Testis (tissue), 3 donors: Measurements from ENCODE around the gene TSTD1. TPM values are rescaled to one million over a fixed set of nuclear protein-coding genes. Genes with fewer than 3 reads are reported as not detected.
A peak's percentile ranks its signal among the peaks of the same experiment; 100 is the strongest.

ENCODE experiments used
- DNase-seq: peaks from one replicate; pipeline ENCODE4 v3.0.0-alpha.2; 2019
- H3K27ac ChIP-seq, 2 donors: fragments of 200-600 bp; sonication (generic); one replicate each; pipeline ENCODE4 v1.5.1; 2019
- H3K27me3 ChIP-seq: fragments of 200-600 bp; sonication (generic); one replicate; pipeline ENCODE4 v1.5.1; 2019
- H3K36me3 ChIP-seq: fragments of 200-600 bp; sonication (generic); one replicate; pipeline ENCODE4 v1.5.1; 2017; ENCODE audit warnings: low read depth; ENCODE audit errors: missing control alignments
- H3K4me1 ChIP-seq: fragments of 200-600 bp; sonication (generic); one replicate; pipeline ENCODE4 v1.5.1; 2019
- H3K4me3 ChIP-seq, 2 donors: fragments of 200-600 bp; sonication (generic); one replicate each; pipeline ENCODE4 v1.5.1; 2017 to 2019
- H3K9me3 ChIP-seq: fragments of 200-600 bp; sonication (generic); one replicate; pipeline ENCODE4 v1.5.1; 2017
- CTCF ChIP-seq, 3 experiments: fragments of 450-650 bp in 2 of 3; fragments of 200-600 bp in 1 of 3; sonication (generic) in 1 of 3; IDR thresholded peaks; one replicate each; pipeline ENCODE4 v1.5.1; 2016 to 2019; ENCODE audit warnings: antibody characterized with exemption in 3 of 3, mild to moderate bottlenecking in 2 of 3, moderate library complexity in 1 of 3
- POLR2A ChIP-seq: fragments of 450-650 bp; IDR thresholded peaks from one replicate; pipeline ENCODE4 v1.6.1; 2017; ENCODE audit warnings: antibody characterized with exemption, mild to moderate bottlenecking, moderate library complexity
- WGBS, 2 donors: methylation state at CpG; one replicate each; pipeline ENCODE4 v1.1.5; 2018; 5-methylcytosine and 5-hydroxymethylcytosine counted together
- intact Hi-C: fragments of 100-400 bp; cut with DNase I; formaldehyde crosslinking; loops from one replicate; pipeline ENCODE4 v1.15.1; 2023; ENCODE audit warnings: low total_unique reads
- polyA plus RNA-seq: library from polyadenylated mRNA; stranded (reverse); fragments of 350-450 nt; fragmentation: Illumina TruSeq; extraction: RNeasy Lipid Tissue Mini Kit (QIAGEN cat#74804); gene quantifications from one replicate; pipeline ENCODE4 v1.2.3, GENCODE V29; 2014; ENCODE audit warnings: low read depth, low replicate concordance; ENCODE audit not compliant: insufficient read depth
- total RNA-seq, 2 donors: library from RNA; depleted of rRNA; stranded (reverse); fragments of >200 nt; gene quantifications; one replicate each; pipeline ENCODE4 v1.2.3, GENCODE V29; 2016

The TSTD1 gene
- total and polyA plus RNA-seq, 3 donors from 2014 or later = 52.2 to 103 (median 100) TPM

- H3K27me3 ChIP-seq = no peaks in the 10 kb centered on the region
- no peak for DNase-seq
- no peak for TF ChIP-seq CTCF (IDR thresholded peaks at IDR 0.05)
- H3K27ac ChIP-seq = peak overlapping the region; percentile 91 to 92
- H3K4me1 ChIP-seq = peaks cover 8% of the 10 kb centered on the region
- no peaks in the 10 kb centered on the region for H3K36me3 ChIP-seq
- H3K9me3 ChIP-seq = no peaks in the 10 kb centered on the region
- peak overlapping the region; percentile 77 to 98 for H3K4me3 ChIP-seq
- intact Hi-C loops = no loop called here
Measured at GRCh38 chr1:161044535-161044907, 5.8 kb upstream of the TSTD1 start.

DNA sequence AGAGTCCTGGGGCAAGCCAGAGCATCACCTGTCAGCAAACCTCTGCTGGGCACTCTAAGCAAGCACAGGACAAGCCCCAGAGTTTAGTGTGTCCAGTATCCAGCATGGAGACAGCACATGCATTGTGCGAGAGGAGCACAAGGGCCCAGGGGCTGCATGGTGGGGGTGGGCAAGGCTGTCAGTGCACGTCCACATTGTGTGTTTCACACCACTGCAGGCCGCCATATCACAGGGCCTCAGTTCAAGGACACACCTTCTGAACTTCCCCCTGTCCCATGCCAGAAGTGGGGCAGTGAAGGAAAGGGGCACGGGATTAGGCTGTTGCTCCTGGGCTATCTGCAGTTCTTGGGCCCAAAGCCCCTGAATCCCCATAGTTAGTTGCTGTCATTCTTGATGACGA lies 782 bp upstream of the TSTD1 start:
- WGBS, 2 donors = 73 to 75% methylated on average over 5 of the region's 5 CpGs
- no peak for DNase-seq
- Histone ChIP-seq H3K4me1 (peaks cover 19% of the 10 kb centered on the region), H3K27ac (no peak overlapping the region), H3K36me3 (no peaks in the 10 kb centered on the region), H3K27me3 (no peaks in the 10 kb centered on the region), H3K9me3 (no peaks in the 10 kb centered on the region), H3K4me3 (no peak overlapping the region)
- intact Hi-C loops = no loop called here
- no peak for TF ChIP-seq POLR2A
- no peak for TF ChIP-seq CTCF (IDR thresholded peaks at IDR 0.05)

DNA sequence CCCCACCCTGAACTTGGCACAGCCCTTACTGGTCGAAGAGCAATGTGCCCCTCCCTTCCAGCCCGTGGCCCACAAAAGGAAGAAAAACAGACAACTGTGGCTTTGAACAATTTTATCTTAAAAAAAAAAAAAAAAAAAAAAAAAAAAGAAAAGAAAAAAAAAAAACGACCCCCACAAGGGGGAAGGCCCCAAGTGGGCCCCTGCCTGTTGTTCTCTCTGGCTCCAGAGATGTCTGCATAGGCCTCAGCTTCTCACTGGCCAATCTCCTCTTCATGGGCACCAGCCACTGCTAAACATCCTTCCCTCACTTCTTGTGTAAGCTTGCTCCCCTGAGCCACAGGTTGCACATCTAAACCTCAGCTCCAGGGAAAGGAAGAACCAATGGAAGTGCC lies 386 bp upstream of the TSTD1 start:
- intact Hi-C loops = no loop called here
- Histone ChIP-seq H3K9me3 (no peaks in the 10 kb centered on the region), H3K27ac (no peak overlapping the region), H3K4me3 (peak overlapping the region; percentile 60 to 72), H3K27me3 (no peaks in the 10 kb centered on the region), H3K4me1 (peaks cover 15% of the 10 kb centered on the region), H3K36me3 (no peaks in the 10 kb centered on the region)
- WGBS, 2 donors = 7 to 9% methylated on average over 3 of the region's 3 CpGs
- no peak for DNase-seq
- TF ChIP-seq POLR2A = no peak
- no peak for TF ChIP-seq CTCF (IDR thresholded peaks at IDR 0.05)

GRCh38 chr1:161037661-161038522 lies 872 bp downstream of the TSTD1 start:
- peak overlapping the region; percentile 60 to 72 for H3K4me3 ChIP-seq
- H3K4me1 ChIP-seq = peaks cover 17% of the 10 kb centered on the region
- no peaks in the 10 kb centered on the region for H3K36me3 ChIP-seq
- no peaks in the 10 kb centered on the region for H3K27me3 ChIP-seq
- intact Hi-C loops = no loop called here
- WGBS, 2 donors = 39 to 40% methylated on average over 17 to 21 of the region's 21 CpGs
- TF ChIP-seq CTCF (IDR thresholded peaks at IDR 0.05) = no peak
- no peak for TF ChIP-seq POLR2A
- no peaks in the 10 kb centered on the region for H3K9me3 ChIP-seq
- no peak for DNase-seq
- H3K27ac ChIP-seq = peak overlapping the region in 1 of 2 donors; percentile 35

DNA sequence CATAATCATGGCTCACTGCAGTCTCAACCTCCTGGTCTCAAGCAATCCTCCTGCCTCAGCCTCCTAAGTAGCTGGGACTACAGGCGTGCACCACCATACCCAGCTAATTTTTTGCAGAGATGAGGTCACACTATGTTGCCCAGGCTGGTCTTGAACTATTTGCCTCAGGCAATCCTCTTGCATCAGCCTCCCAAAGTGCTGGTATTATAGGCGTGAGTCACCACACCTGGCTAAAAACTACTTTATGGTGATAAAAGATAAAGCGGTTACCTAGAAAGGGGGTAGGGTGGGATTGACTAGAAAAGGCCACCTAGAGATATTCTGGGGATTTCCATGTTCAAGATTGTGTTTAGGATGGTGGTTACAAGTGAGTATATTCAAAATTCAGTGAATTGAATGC lies 5.0 kb downstream of the TSTD1 start:
- TF ChIP-seq POLR2A = no peak
- no peak for TF ChIP-seq CTCF (IDR thresholded peaks at IDR 0.05)

More for the DNA sequence above, 5.0 kb downstream of the TSTD1 start:
- no peak for DNase-seq
- Histone ChIP-seq H3K27ac (no peak overlapping the region), H3K4me1 (peaks cover 18% of the 10 kb centered on the region), H3K27me3 (no peaks in the 10 kb centered on the region), H3K4me3 (no peak overlapping the region), H3K9me3 (no peaks in the 10 kb centered on the region), H3K36me3 (no peaks in the 10 kb centered on the region)
- intact Hi-C loops = no loop called here
- WGBS, 2 donors = 96 to 100% methylated on average over 3 of the region's 3 CpGs
